ENCODE data around the gene AUTS2. TPM values are rescaled to one million over a fixed set of nuclear protein-coding genes. Genes with fewer than 3 reads are reported as not detected.

The AUTS2 gene
- total RNA-seq, 1 donor from 2014 or later: 5.3 TPM

DNA sequence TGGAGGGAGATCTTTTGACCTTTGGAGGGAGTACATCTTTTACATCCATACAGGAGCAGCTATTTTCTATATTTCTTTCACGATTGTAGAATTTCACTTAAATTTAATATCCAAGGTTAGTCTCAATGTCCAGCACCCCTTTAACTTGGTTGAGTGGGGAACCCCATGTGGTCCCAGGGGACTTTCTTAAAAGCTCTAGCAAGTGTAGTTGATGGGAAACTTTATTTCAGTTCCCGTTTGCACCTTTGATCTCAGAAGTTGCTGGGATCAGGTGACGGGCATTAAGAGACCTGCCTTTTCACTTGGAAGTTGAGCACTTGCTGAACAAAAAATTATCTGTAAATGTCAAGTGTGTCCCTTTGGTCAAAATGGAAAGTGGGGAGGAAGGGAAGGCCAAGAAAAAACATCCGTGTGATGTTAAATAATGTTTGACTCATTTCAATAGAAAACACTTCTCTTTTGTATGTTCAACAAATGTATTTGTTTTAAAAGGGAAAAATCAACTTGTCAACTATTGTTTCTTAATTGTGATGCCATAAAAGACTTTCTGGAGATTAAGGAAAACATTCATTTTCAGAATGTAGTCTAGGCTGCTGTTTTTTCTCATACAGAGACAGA is 1163.5 kb downstream of the AUTS2 start:
- intact Hi-C loops (cut with DNase I): no loop called here
- no peak for ATAC-seq
- DNase-seq (ENCODE audit: missing footprints): no peak

DNA sequence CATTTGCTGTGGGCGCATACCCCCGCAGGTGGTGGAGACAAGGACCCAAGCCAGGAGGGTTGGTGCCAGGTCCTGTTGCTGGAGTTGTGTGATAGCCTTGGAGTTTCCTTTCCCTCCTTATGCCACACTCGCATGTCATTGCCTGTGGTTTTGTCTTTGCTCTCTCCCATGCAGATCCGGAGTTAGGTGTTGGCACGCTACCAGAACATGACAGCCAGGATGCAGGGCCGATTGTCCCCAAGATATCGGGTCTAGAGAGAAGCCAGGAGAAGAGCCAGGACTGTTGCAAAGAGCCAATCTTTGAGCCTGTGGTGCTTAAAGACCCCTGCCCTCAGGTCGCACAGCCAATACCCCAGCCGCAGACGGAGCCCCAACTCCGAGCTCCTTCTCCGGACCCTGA is 1164.4 kb downstream of the AUTS2 start:
- DNase-seq (ENCODE audit: missing footprints): no peak
- ATAC-seq: no peak
- intact Hi-C loops (cut with DNase I): no loop called here

- ATAC-seq (no peak), DNase-seq (ENCODE audit: missing footprints) (no peak)
- intact Hi-C loops (cut with DNase I): no loop called here
These were observed 1165.9 kb downstream of the AUTS2 start for GRCh38 chr7:70763961-70764691.

DNA sequence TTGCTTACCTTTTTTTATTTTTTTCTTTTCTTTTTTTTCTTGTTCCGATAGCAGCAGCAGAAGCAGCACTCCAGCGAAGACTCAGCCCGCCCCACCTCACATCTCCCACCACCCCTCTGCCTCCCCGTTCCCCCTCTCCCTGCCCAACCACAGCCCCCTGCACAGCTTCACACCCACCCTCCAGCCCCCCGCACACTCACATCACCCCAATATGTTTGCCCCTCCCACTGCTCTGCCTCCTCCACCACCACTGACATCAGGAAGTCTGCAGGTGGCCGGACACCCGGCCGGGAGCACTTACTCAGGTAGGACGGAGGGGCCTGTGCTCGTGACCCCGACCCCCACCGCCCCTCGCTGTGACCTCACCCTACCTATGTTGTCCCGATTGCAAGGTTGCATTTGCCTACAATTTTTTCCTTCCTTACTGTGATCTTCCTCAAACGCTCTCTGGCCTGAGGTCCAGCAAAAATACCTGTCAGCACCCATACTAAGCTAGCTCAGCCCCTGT is 1166.5 kb downstream of the AUTS2 start:
- DNase-seq (ENCODE audit: missing footprints) (no peak), ATAC-seq (no peak)
- intact Hi-C loops (cut with DNase I): no loop called here

DNA sequence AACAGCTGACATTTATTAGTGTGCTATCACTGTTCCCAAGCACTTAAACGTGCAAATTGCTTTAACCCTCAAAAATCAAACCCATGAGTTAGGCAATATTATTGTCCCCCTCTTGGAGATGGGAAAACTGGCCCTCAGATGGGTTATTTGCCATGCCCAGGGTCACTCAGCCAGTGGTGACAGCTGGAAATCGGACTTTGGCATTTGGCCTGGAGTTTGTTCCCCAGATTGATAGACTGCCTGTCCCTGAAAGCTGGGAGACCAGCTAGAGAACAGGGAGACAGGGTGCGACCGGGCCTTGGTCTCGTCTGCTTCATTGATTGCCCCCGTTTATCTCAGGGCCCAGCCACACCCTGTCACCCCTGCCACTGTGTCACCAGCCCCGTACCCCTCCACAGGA is 1167.4 kb downstream of the AUTS2 start:
- intact Hi-C loops (cut with DNase I): no loop called here
- no peak for DNase-seq (ENCODE audit: missing footprints)
- no peak for ATAC-seq

DNA sequence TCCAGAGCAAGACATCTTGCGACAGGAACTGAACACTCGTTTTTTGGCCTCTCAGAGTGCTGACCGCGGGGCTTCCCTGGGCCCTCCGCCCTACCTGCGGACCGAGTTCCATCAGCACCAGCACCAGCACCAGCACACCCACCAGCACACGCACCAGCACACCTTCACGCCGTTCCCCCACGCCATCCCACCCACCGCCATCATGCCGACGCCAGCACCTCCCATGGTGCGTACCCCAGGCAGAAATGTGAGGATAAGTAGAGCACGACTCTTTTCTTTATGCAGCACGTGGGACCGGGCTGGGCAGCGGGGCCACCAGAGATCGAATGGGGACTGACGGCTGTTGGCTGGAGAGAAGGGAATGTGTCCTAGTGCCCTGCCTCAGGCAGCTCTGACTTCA is 1167.8 kb downstream of the AUTS2 start:
- ATAC-seq (no peak), DNase-seq (ENCODE audit: missing footprints) (no peak)
- intact Hi-C loops (cut with DNase I): no loop called here

- intact Hi-C loops (cut with DNase I): no loop called here
- DNase-seq (ENCODE audit: missing footprints): no peak
- ATAC-seq: no peak
These were observed 1168.4 kb downstream of the AUTS2 start for GRCh38 chr7:70766694-70767093.

GRCh38 chr7:70770154-70770553 is 1171.9 kb downstream of the AUTS2 start:
- no peak for DNase-seq (ENCODE audit: missing footprints)
- ATAC-seq: no peak
- intact Hi-C loops (cut with DNase I): no loop called here

DNA sequence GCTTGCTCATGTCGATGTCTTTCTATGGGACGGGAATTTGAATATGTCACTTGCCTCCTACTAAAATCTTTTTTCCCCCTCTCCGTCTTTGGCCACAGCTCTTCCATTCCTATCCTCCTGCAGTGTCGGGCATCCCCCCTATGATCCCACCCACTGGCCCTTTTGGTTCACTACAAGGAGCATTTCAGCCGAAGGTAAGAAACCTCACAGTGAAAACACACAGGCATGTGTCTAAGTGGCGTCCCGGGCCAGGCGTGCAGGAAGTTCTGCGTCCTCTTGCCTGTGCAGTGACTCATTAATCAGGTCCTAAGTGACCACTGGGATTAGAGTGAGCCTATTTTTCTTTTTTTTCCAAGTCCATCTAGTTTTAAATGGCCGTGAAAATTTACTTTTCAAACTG is 1173.2 kb downstream of the AUTS2 start:
- no peak for ATAC-seq
- DNase-seq (ENCODE audit: missing footprints): no peak
- intact Hi-C loops (cut with DNase I): no loop called here

- DNase-seq (ENCODE audit: missing footprints) (no peak), ATAC-seq (no peak)
- intact Hi-C loops (cut with DNase I): no loop called here
These were observed 1174.6 kb downstream of the AUTS2 start for GRCh38 chr7:70772891-70773290.

DNA sequence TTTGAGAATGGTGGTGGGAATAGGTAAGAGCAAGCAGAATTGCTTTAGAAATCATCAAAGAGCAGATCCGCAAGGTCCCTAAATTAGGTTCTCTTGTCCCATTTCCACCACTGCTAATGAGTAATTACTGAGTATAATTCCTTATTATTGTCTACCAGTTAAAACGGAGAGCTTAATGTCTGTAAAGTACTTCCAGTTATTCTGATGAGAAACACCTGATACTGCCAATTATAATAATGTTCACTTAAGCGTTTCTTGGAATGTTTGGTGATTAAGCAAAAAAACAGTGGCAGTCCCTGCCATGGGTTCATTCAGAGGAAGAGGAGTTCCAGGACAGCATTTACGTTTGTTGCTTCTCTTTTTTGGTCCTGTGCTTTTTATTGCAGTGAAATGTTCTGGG is 1175.1 kb downstream of the AUTS2 start:
- no peak for ATAC-seq
- intact Hi-C loops (cut with DNase I): no loop called here
- no peak for DNase-seq (ENCODE audit: missing footprints)

DNA sequence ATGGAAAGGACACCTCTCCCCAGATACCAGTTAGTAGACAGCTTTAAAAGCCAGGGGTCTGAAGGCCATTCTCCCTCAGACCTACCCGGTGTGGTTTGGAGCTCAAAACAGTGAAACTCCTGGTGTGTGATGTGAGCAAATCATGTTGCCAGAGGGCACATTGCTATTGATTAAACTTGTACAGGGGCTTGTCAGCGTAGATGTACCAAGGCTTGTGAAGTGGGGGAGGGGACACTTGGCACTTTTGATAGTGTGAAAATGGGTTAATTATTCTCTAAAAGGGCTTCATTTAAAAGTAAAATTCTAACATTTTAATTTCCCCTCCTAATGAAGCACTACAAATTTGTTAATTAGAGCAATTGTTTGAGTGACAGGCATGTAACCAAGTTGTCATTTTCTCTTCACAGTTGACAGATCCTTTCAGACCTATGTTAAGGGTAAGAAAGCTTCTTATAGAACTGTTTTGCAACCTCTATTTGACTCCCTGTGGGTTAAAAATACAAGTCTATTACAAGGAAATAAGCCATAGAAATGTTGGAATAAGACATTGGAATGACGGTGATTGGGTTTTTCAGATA is 1176.8 kb downstream of the AUTS2 start:
- intact Hi-C loops (cut with DNase I): no loop called here

GRCh38 chr7:70775570-70776156 is 1177.4 kb downstream of the AUTS2 start:
- ATAC-seq (no peak), DNase-seq (ENCODE audit: missing footprints) (no peak)
- intact Hi-C loops (cut with DNase I): no loop called here

More for the DNA sequence above, 1176.8 kb downstream of the AUTS2 start:
- ATAC-seq: no peak
- DNase-seq (ENCODE audit: missing footprints): no peak

DNA sequence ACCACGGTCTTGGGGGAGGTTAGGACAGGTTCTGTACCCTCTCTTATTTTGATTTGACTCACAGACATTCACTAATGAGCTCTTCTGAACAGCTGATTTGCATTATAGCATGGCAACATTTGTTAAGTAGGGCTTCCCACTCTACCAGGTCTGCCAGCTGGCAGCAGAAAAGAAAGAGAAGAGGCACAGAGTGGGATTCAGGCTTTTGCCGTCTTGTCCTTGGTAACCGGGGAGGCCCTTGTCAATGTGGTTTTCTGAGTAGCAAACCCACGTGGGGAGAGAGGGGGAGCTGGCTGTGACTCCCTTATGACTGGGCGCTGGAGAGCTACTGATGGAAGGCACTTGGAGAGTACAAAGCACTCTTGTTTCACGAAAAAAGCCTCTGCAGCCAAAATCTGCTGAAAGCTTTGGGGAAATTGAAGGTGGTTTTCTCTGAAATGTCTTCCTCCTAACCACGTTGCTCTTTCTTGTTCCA is 1178.4 kb downstream of the AUTS2 start:
- ATAC-seq (no peak), DNase-seq (ENCODE audit: missing footprints) (no peak)
- intact Hi-C loops (cut with DNase I): no loop called here

DNA sequence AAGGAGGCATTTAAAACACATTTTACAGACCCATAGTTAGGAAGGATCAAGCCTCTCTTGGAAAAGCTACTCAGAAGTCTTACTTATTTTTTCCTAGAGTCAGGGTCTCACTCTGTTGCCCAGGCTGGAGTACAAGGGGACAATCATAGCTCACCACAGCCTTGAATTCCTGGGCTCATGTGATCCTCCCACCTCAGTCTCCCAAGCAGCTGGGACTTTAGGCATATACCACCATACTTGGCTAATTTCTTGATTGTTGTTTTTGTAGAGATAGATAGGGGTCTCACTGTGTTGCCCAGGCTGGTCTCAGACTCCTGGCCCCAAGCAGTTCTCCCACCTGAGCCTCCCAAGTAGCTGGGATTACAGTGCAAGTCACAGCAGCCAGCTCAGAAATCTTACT is 1179.0 kb downstream of the AUTS2 start:
- ATAC-seq: no peak
- DNase-seq (ENCODE audit: missing footprints): no peak
- intact Hi-C loops (cut with DNase I): no loop called here

- ATAC-seq (no peak), DNase-seq (ENCODE audit: missing footprints) (no peak)
- intact Hi-C loops (cut with DNase I): no loop called here
These were observed 1180.3 kb downstream of the AUTS2 start for GRCh38 chr7:70778585-70778984.

GRCh38 chr7:70779321-70779720 is 1181.0 kb downstream of the AUTS2 start:
- ATAC-seq: no peak
- intact Hi-C loops (cut with DNase I): no loop called here
- DNase-seq (ENCODE audit: missing footprints): no peak

- DNase-seq (ENCODE audit: missing footprints) (no peak), ATAC-seq (no peak)
- intact Hi-C loops (cut with DNase I): no loop called here
These were observed 1183.6 kb downstream of the AUTS2 start for GRCh38 chr7:70781922-70782311.

DNA sequence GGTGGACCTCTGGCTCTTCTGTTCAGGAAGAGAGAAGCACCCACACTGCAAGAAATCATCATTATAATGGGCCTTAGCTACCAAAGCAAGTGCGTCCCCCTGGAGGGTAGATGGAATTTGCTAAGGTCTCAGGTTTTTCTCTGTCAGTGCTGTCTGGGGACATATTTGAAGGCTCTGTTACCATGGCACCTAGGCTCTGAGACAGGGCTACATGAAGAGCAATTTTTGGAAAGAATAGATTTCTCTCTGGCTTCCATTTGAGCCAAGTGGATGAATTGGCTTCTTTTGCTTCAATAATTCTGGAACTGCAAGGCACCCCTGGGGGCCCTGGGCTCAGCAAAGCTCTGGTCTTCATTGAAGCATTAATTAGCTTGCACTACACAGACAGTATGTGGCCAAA is 1184.5 kb downstream of the AUTS2 start:
- DNase-seq (ENCODE audit: missing footprints) (no peak), ATAC-seq (no peak)
- intact Hi-C loops (cut with DNase I): no loop called here

DNA sequence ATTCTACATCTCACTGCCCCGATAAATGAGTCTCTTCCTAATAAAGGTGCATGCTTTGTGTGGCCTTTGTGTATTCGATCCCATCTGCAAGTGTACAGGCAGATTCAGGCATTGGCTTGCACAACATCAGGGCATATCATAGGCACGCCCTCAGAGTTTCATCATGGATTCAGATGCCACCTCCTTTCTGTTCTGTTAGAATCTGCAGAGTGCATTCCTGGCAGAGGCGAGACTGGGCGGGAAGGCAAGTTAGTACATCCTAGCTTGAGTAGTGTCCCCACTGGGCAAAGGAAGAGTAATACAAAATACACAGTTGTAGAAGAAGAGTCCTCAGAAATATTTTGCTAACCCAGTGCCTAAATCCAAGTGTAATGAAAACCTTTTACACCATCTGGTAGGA is 1187.2 kb downstream of the AUTS2 start:
- intact Hi-C loops (cut with DNase I): no loop called here
- no peak for DNase-seq (ENCODE audit: missing footprints)
- no peak for ATAC-seq

Data from Right ventricle myocardium inferior (tissue), 1 donor.